ENCODE results near the gene SLC44A3.

- no peak for TF ChIP-seq EP300 (IDR thresholded peaks at IDR 0.05; ENCODE audit: borderline replicate concordance in 1 of 2, low read depth in 2 of 2, low read length in 2 of 2)
- no peak for TF ChIP-seq CREB1 (IDR thresholded peaks at IDR 0.05)
Measured at GRCh38 chr1:94894630-94895029, 74.5 kb downstream of the SLC44A3 start.

Data from H1 (cell line).